Measurements from ENCODE around the gene MINDY1. TPM values are rescaled to one million over a fixed set of nuclear protein-coding genes. Genes with fewer than 3 reads are reported as not detected.

MINDY1 gene
- total and polyA plus RNA-seq, 10 of the 15 experiments (the other 5 are each of a cell fraction or from before 2014, with no cell fraction given), result 0.48 to 8.8 (median 5.0) TPM

- TF ChIP-seq HSF1 (IDR thresholded peaks at IDR 0.05; ENCODE audit: low read depth, low read length) (no peak), CTCF (IDR thresholded peaks at IDR 0.05 in 2 of 3, conservative IDR thresholded peaks at IDR 0.05 in 1 of 3; ENCODE audit: control insufficient read depth in 2 of 3, extremely low read depth in 1 of 3, insufficient read depth in 1 of 3, low read depth in 3 of 3, low read length in 3 of 3) (peak in 2 of 3 experiments; percentile 47 to 54; a peak in 5 of 6 replicates)
These were observed 41.4 kb upstream of the MINDY1 start (continued) for GRCh38 chr1:151047925-151048644.

GRCh38 chr1:151047591-151047924, 40.9 kb upstream of the MINDY1 start, which contains the start of gene C1orf56:
Gene C1orf56, plus strand, starts transcription at chr1:151047751. Its CDS starts 97 bp downstream, at chr1:151047848.
- Histone ChIP-seq H3K9me3 (replicated peaks; ENCODE audit: control insufficient read depth, insufficient read depth, low read length) (no peaks in the 10 kb centered on the region), H3K4me1 (ENCODE audit: control insufficient read depth, insufficient read depth, low read length) (peaks cover 8% of the 10 kb centered on the region; the same call in 1 of the 2 replicates), H3K4me3 (peak within 1 kb of the TSS; percentile 87), H3K4me2 (ENCODE audit: control insufficient read depth, insufficient read depth) (peak within 1 kb of the TSS; percentile 99), H3K79me2 (ENCODE audit: control insufficient read depth, insufficient read depth, low read length) (no peaks in the 10 kb centered on the region), H3K27me3 (replicated peaks in 1 of 2; ENCODE audit: control insufficient read depth in 2 of 2, insufficient read depth in 2 of 2, low read length in 1 of 2) (no peaks in the 10 kb centered on the region), H4K20me1 (ENCODE audit: control insufficient read depth, insufficient read depth) (no peaks in the 10 kb centered on the region; the same call in 1 of the 2 replicates), H2AFZ (ENCODE audit: control insufficient read depth, low read depth, low read length) (peak within 1 kb of the TSS; percentile 82), H3K27ac (ENCODE audit: control insufficient read depth, insufficient read depth) (peak within 1 kb of the TSS; percentile 49), H3K9ac (ENCODE audit: control insufficient read depth, insufficient read depth, low read length) (peak within 1 kb of the TSS; percentile 66), H3K36me3 (ENCODE audit: control insufficient read depth in 2 of 2, insufficient read depth in 2 of 2, low read length in 1 of 2) (peaks cover 0 to 11% of the 10 kb centered on the region in 2 experiments; a peak in 2 of 4 replicates)
- CTCF ChIA-PET, result interaction anchor here (0.6 to 9.5 kb wide), 16 partner anchors 9 to 956 kb away, joined by 3 to 76 read pairs (median 4); partner anchors contain the start of genes CDC42SE1, GABPB2, MINDY1 and MLLT11
- SMC1A ChIA-PET (ENCODE audit: uncharacterized antibody, unreplicated experiment), result interaction anchor here (0.8 to 2.8 kb wide), 5 partner anchors 9 to 52 kb away, joined by 3 to 9 read pairs (median 5); partner anchors contain the start of gene MLLT11
- BruUV-seq (replicated peaks), result no TSS peak
- peak; percentile 77 for ATAC-seq
- in situ Hi-C loops (cut with MboI), result no loop called here
- DNase-seq (ENCODE audit: low read depth, low spot score), result no peak
- POLR2A ChIA-PET, result interaction anchor here (0.6 to 5.6 kb wide), 5 partner anchors 8 to 222 kb away, joined by 3 to 65 read pairs (median 4); partner anchors contain the start of genes CDC42SE1, GABPB2 and MLLT11
- intact Hi-C loops (cut with micrococcal nuclease; ENCODE audit: unreplicated experiment), result no loop called here
- no peak for FAIRE-seq
- RAD21 ChIA-PET (ENCODE audit: unreplicated experiment), result interaction anchor here (0.8 to 2.2 kb wide), 6 partner anchors 10 to 109 kb away, joined by 3 to 12 read pairs (median 5); partner anchors contain the start of genes MINDY1 and TNFAIP8L2
- 1% methylated on average over 29 of the region's 29 CpGs for WGBS (ENCODE audit: insufficient coverage, insufficient replicate concordance, low lambda C conversion rate, missing lambda C conversion rate)
- TF ChIP-seq TARDBP (IDR thresholded peaks at IDR 0.05; ENCODE audit: borderline replicate concordance), result no peak
- no peak for TF ChIP-seq PBX3 (IDR thresholded peaks at IDR 0.05; ENCODE audit: insufficient replicate concordance, low read depth, low read length)
- 0 out of 2 replicates have a peak, but pooled peaks have one; percentile 15 for TF ChIP-seq ZNF687 (IDR thresholded peaks at IDR 0.05)
- no peak for TF ChIP-seq ZNF274 (IDR thresholded peaks at IDR 0.05; ENCODE audit: insufficient read depth, insufficient read length)
- 0 out of 2 replicates have a peak, but pooled peaks have one; percentile 47 for TF ChIP-seq BACH1 (IDR thresholded peaks at IDR 0.05; ENCODE audit: borderline replicate concordance)
- TF ChIP-seq YY1 (IDR thresholded peaks at IDR 0.05; ENCODE audit: low read depth, low read length), result no peak
- peak; percentile 62 for TF ChIP-seq POLR2A (IDR thresholded peaks at IDR 0.05; ENCODE audit: low read depth, low read length)
- no peak for TF ChIP-seq EED (IDR thresholded peaks at IDR 0.05; ENCODE audit: low read depth)
- TF ChIP-seq JUNB (IDR thresholded peaks at IDR 0.05), result no peak
- TF ChIP-seq CREM (IDR thresholded peaks at IDR 0.05; ENCODE audit: low read depth), result 0 out of 2 replicates have a peak, but pooled peaks have one; percentile 4
- TF ChIP-seq SUZ12 (IDR thresholded peaks at IDR 0.05; ENCODE audit: unreplicated experiment), result no peak
